ENCODE results near the gene FAM162A.
"Not testable (repeated sequence)": the region's sequence is repeated elsewhere in the genome, so short reads cannot be mapped to it uniquely, and the experiment has no call there.

FAM162A gene

GRCh38 chr3:122421836-122422235 is 37.9 kb downstream of the FAM162A start:
- no peak for DNase-seq

GRCh38 chr3:122427857-122428471 is 44.0 kb downstream of the FAM162A start:
- no peak for DNase-seq

GRCh38 chr3:122430371-122430770 is 46.4 kb downstream of the FAM162A start:
- DNase-seq, result no peak

- DNase-seq, result no peak
Measured at GRCh38 chr3:122435950-122436349, 52.0 kb downstream of the FAM162A start.

- no peak for DNase-seq
Measured at GRCh38 chr3:122443090-122443489, 59.1 kb downstream of the FAM162A start.

- DNase-seq, result not testable (repeated sequence)
Measured at GRCh38 chr3:122443762-122444490, 59.9 kb downstream of the FAM162A start.

- not testable (repeated sequence) for DNase-seq
Measured at GRCh38 chr3:122444491-122444887, 60.5 kb downstream of the FAM162A start.

- DNase-seq, result not testable (repeated sequence)
Measured at GRCh38 chr3:122448218-122448617, 64.2 kb downstream of the FAM162A start.

- no peak for DNase-seq
Measured at GRCh38 chr3:122451371-122451770, 67.4 kb downstream of the FAM162A start.

GRCh38 chr3:122456074-122456473 is 72.1 kb downstream of the FAM162A start:
- no peak for DNase-seq

GRCh38 chr3:122457706-122458105 is 73.7 kb downstream of the FAM162A start:
- no peak for DNase-seq

GRCh38 chr3:122458992-122459391 is 75.0 kb downstream of the FAM162A start:
- peak in 1 of 2 donors; percentile 55 for DNase-seq

- no peak for DNase-seq
Measured at GRCh38 chr3:122461806-122462205, 77.8 kb downstream of the FAM162A start.
